ENCODE measurements around the gene RFLNA.

DNA sequence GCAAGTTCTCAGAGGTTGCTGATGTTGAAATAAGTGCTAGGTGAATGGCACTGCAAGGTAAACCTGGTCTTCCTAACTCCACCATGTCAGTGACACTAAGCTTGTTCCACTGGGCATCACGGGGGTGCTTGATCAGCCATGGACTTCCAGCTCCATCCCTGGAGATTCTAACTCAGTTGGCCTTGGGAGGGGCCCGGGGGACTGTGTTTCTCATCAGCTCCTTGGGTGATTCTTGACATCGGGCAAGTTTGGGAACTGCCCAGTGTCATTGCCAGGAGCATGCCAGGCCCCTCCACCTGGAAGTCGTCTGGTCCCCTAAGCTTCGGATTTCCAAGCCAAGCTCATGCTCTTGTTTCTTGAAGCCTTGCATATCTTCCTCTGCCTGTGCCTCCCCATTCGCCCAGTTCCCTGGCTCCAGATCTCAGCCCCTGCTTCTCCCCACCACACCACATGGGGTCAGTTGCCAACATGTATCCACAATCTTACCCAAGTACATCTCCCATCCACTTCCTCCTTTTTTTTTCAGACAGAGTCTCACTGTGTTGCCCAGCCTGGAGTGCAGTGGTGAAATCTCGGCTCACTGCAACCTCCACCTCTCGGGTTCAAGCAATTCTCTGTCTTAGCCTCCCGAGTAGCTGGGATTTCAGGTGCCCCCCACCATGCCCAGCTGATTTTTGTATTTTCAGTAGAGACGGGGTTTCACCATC, 30.7 kb upstream of the RFLNA start:
- TF ChIP-seq, protein P1, sequence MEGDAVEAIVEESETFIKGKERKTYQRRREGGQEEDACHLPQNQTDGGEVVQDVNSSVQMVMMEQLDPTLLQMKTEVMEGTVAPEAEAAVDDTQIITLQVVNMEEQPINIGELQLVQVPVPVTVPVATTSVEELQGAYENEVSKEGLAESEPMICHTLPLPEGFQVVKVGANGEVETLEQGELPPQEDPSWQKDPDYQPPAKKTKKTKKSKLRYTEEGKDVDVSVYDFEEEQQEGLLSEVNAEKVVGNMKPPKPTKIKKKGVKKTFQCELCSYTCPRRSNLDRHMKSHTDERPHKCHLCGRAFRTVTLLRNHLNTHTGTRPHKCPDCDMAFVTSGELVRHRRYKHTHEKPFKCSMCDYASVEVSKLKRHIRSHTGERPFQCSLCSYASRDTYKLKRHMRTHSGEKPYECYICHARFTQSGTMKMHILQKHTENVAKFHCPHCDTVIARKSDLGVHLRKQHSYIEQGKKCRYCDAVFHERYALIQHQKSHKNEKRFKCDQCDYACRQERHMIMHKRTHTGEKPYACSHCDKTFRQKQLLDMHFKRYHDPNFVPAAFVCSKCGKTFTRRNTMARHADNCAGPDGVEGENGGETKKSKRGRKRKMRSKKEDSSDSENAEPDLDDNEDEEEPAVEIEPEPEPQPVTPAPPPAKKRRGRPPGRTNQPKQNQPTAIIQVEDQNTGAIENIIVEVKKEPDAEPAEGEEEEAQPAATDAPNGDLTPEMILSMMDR (IDR thresholded peaks at IDR 0.05; ENCODE audit: low read length), result no peak
- TF ChIP-seq EZH2 (IDR thresholded peaks at IDR 0.05; ENCODE audit: borderline replicate concordance, low read length), result no peak
